WTC11 (cell line): Measurements from ENCODE around the gene ZCCHC2. TPM values are rescaled to one million over a fixed set of nuclear protein-coding genes. Genes with fewer than 3 reads are reported as not detected.

Experiments
- ATAC-seq: fragments of 200-7000 bp; cut with Tn5 transposase; 2 replicates; pipeline ENCODE4 v1.10.0; 2021; ENCODE audit warnings: mild to moderate bottlenecking, moderate library complexity
- CTCF ChIA-PET: fragments of 300-600 bp; sonication (Branson Sonifier 250); formaldehyde crosslinking; loops from one replicate; lab custom pipeline; 2021; ENCODE audit warnings: antibody characterized with exemption; lab: Charles Lee
- POLR2A ChIA-PET: fragments of 350-600 bp; sonication (Branson Sonifier 250); formaldehyde crosslinking; loops from one replicate; lab custom pipeline; 2021; ENCODE audit warnings: antibody characterized with exemption; lab: Charles Lee
- DNase-seq: peaks from one replicate; pipeline ENCODE4 v3.0.0; 2021; ENCODE audit warnings: low spot score
- H3K27ac Mint-ChIP-seq: 2 replicates; pipeline ENCODE4 v1.8.0; 2021; ENCODE audit warnings: mixed read lengths
- H3K27me3 Mint-ChIP-seq: 2 replicates; pipeline ENCODE4 v1.8.0; 2021; ENCODE audit warnings: low read depth, mild to moderate bottlenecking, moderate library complexity, mixed read lengths
- H3K36me3 Mint-ChIP-seq: 2 replicates; pipeline ENCODE4 v1.8.0; 2021; ENCODE audit warnings: mixed read lengths
- H3K4me1 Mint-ChIP-seq: 2 replicates; pipeline ENCODE4 v1.8.0; 2022; ENCODE audit warnings: mixed read lengths
- H3K4me3 Mint-ChIP-seq: 2 replicates; pipeline ENCODE4 v1.8.0; 2021; ENCODE audit warnings: mild to moderate bottlenecking, moderate library complexity, mixed read lengths
- H3K9me3 Mint-ChIP-seq: 2 replicates; pipeline ENCODE4 v1.8.0; 2021; ENCODE audit warnings: mixed read lengths
- ATF1 ChIP-seq: sonication (generic); formaldehyde crosslinking; IDR thresholded peaks from 2 replicates; pipeline ENCODE4 v1.8.1; 2023; ENCODE audit warnings: mild to moderate bottlenecking, moderate library complexity, missing genetic modification reagents
- ATF6 ChIP-seq: sonication (generic); formaldehyde crosslinking; IDR thresholded peaks from 2 replicates; pipeline ENCODE4 v1.8.1; 2023; ENCODE audit warnings: mild to moderate bottlenecking, missing genetic modification reagents
- E2F5 ChIP-seq: sonication (generic); formaldehyde crosslinking; IDR thresholded peaks from 2 replicates; pipeline ENCODE4 v1.8.1; 2022; ENCODE audit warnings: mild to moderate bottlenecking, moderate library complexity, missing genetic modification reagents
- GTF2I ChIP-seq: fragments of 250-450 bp; sonication (Bioruptor Pico); conservative IDR thresholded peaks from 2 replicates; pipeline ENCODE4 v1.4.0; 2021; ENCODE audit warnings: mild to moderate bottlenecking
- NR2C2 ChIP-seq: sonication (generic); formaldehyde crosslinking; IDR thresholded peaks from 2 replicates; pipeline ENCODE4 v1.8.0; 2022; ENCODE audit warnings: mild to moderate bottlenecking, missing genetic modification reagents
- OVOL2 ChIP-seq: fragments of 250-450 bp; sonication (Bioruptor Pico); IDR thresholded peaks from 2 replicates; pipeline ENCODE4 v1.9.0; 2021; ENCODE audit warnings: mild to moderate bottlenecking, borderline replicate concordance
- PREB ChIP-seq: sonication (generic); formaldehyde crosslinking; IDR thresholded peaks from 2 replicates; pipeline ENCODE4 v1.8.1; 2022; ENCODE audit warnings: mild to moderate bottlenecking, missing genetic modification reagents, moderate library complexity, borderline replicate concordance
- RORB ChIP-seq: fragments of 250-450 bp; sonication (Bioruptor Pico); IDR thresholded peaks from 2 replicates; pipeline ENCODE4 v1.9.0; 2021; ENCODE audit warnings: mild to moderate bottlenecking
- SMAD3 ChIP-seq: sonication (generic); formaldehyde crosslinking; IDR thresholded peaks from 2 replicates; pipeline ENCODE4 v1.8.0; 2022; ENCODE audit warnings: missing genetic modification reagents, mild to moderate bottlenecking, borderline replicate concordance
- SMAD4 ChIP-seq: sonication (generic); formaldehyde crosslinking; IDR thresholded peaks from 2 replicates; pipeline ENCODE4 v1.8.0; 2022; ENCODE audit warnings: mild to moderate bottlenecking, missing genetic modification reagents
- STAT6 ChIP-seq: sonication (generic); formaldehyde crosslinking; conservative IDR thresholded peaks from 2 replicates; pipeline ENCODE4 v1.8.1; 2023; ENCODE audit warnings: mild to moderate bottlenecking, low read depth, missing genetic modification reagents, moderate library complexity
- TCF7 ChIP-seq: sonication (generic); formaldehyde crosslinking; IDR thresholded peaks from 2 replicates; pipeline ENCODE4 v1.8.0; 2022; ENCODE audit warnings: mild to moderate bottlenecking, low read depth, missing genetic modification reagents, moderate library complexity
- TEAD1 ChIP-seq: sonication (generic); formaldehyde crosslinking; IDR thresholded peaks from 2 replicates; pipeline ENCODE4 v1.8.0; 2022; ENCODE audit warnings: mild to moderate bottlenecking, missing genetic modification reagents
- ZNF263 ChIP-seq: sonication (generic); formaldehyde crosslinking; IDR thresholded peaks from 2 replicates; pipeline ENCODE4 v1.8.1; 2022; ENCODE audit warnings: low read depth, mild to moderate bottlenecking, moderate library complexity, missing genetic modification reagents
- ZNF396 ChIP-seq: fragments of 250-450 bp; sonication (Bioruptor Pico); IDR thresholded peaks from 2 replicates; pipeline ENCODE4 v1.8.0; 2021; ENCODE audit warnings: mild to moderate bottlenecking, moderate library complexity, borderline replicate concordance
- ZNF671 ChIP-seq: fragments of 250-450 bp; sonication (Bioruptor Pico); IDR thresholded peaks from 2 replicates; pipeline ENCODE4 v1.8.0; 2021; ENCODE audit warnings: mild to moderate bottlenecking
- total RNA-seq: library from RNA; stranded (reverse); gene quantifications from 3 replicates; pipeline ENCODE4 v1.2.3, GENCODE V29; 2021
- TF ChIP-seq, protein P1 (sequence below): fragments of 250-450 bp; sonication (Bioruptor Pico); IDR thresholded peaks from 2 replicates; pipeline ENCODE4 v1.9.0; 2021; ENCODE audit warnings: moderate library complexity, mild to moderate bottlenecking, inconsistent platforms, borderline replicate concordance
- TF ChIP-seq, protein P2 (sequence below): fragments of 250-450 bp; sonication (Bioruptor Pico); IDR thresholded peaks from 2 replicates; pipeline ENCODE4 v1.9.0; 2021; ENCODE audit warnings: mild to moderate bottlenecking
- TF ChIP-seq, protein P3 (sequence below): sonication (generic); formaldehyde crosslinking; IDR thresholded peaks from 2 replicates; pipeline ENCODE4 v1.8.0; 2022; ENCODE audit warnings: mild to moderate bottlenecking, missing genetic modification reagents
- TF ChIP-seq, protein P4 (sequence below): sonication (generic); formaldehyde crosslinking; IDR thresholded peaks from 2 replicates; pipeline ENCODE4 v1.8.1; 2022; ENCODE audit warnings: low read depth, mild to moderate bottlenecking, moderate library complexity, missing genetic modification reagents, borderline replicate concordance
- TF ChIP-seq, protein P5 (sequence below): sonication (generic); formaldehyde crosslinking; IDR thresholded peaks from 2 replicates; pipeline ENCODE4 v1.8.1; 2022; ENCODE audit warnings: low read depth, missing genetic modification reagents, borderline replicate concordance

The ZCCHC2 gene
- total RNA-seq, 1 experiment from 2014 or later, result 18.8 TPM

DNA sequence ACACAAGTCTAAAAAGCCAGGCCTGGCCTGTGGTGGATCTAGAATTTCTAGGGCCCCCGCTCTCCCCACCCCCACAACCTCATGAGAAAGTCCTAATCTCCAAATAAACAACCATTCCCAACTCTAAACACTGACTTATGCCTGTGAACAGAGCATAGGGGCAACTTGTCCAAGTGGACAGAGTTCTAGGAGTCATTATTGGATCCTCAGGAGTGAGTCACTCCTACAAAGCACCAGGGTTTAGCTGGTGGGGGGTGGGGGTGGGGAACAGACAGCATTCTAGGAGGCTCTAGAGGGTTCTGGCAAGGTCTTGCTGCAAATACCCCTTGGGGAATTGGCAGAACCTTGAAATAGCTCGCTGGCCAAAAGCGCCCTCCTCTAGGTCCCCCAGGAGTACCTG lies 83.3 kb downstream of the ZCCHC2 start (continued):
- TF ChIP-seq, protein P1, sequence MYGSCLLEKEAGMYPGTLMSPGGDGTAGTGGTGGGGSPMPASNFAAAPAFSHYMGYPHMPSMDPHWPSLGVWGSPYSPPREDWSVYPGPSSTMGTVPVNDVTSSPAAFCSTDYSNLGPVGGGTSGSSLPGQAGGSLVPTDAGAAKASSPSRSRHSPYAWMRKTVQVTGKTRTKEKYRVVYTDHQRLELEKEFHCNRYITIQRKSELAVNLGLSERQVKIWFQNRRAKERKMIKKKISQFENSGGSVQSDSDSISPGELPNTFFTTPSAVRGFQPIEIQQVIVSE (CRISPR knock-in tag), result no peak
- TF ChIP-seq SMAD4 (CRISPR knock-in tag), result no peak

DNA sequence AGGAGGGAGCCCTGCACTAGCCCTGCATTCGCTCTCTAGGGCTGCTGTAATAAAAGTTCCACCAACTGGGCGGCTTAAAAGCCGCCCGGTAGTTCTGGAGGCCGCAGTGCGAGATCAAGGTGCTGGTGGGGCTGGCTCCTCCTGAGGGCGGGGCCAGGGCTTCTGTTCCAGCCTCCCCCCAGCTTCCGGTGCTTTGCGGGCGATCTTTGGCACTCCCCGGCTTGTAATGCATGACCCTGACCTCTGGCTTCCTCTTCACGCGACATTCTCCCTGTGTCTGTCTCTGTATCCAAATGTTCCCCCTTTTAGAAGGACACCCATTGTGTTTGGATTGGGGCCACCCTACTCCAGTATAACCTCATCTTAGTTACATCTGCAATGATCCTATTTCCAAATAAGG lies 84.5 kb downstream of the ZCCHC2 start:
- Mint-ChIP-seq H3K4me3 (no peak overlapping the region), H3K4me1 (peaks cover 34% of the 10 kb centered on the region), H3K27ac (no peak overlapping the region), H3K9me3 (peaks cover 9% of the 10 kb centered on the region; the same call in 1 of the 2 replicates), H3K27me3 (peaks cover 2% of the 10 kb centered on the region; the same call in 1 of the 2 replicates), H3K36me3 (no peaks in the 10 kb centered on the region)
- no peak for TF ChIP-seq ZNF396 (CRISPR knock-in tag)
- TF ChIP-seq ZNF263 (CRISPR knock-in tag), result no peak
- TF ChIP-seq OVOL2 (CRISPR knock-in tag), result no peak
- TF ChIP-seq, protein P2, sequence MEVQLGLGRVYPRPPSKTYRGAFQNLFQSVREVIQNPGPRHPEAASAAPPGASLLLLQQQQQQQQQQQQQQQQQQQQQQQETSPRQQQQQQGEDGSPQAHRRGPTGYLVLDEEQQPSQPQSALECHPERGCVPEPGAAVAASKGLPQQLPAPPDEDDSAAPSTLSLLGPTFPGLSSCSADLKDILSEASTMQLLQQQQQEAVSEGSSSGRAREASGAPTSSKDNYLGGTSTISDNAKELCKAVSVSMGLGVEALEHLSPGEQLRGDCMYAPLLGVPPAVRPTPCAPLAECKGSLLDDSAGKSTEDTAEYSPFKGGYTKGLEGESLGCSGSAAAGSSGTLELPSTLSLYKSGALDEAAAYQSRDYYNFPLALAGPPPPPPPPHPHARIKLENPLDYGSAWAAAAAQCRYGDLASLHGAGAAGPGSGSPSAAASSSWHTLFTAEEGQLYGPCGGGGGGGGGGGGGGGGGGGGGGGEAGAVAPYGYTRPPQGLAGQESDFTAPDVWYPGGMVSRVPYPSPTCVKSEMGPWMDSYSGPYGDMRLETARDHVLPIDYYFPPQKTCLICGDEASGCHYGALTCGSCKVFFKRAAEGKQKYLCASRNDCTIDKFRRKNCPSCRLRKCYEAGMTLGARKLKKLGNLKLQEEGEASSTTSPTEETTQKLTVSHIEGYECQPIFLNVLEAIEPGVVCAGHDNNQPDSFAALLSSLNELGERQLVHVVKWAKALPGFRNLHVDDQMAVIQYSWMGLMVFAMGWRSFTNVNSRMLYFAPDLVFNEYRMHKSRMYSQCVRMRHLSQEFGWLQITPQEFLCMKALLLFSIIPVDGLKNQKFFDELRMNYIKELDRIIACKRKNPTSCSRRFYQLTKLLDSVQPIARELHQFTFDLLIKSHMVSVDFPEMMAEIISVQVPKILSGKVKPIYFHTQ (CRISPR knock-in tag), result no peak
- no peak for TF ChIP-seq ATF1
- no peak for TF ChIP-seq GTF2I
- TF ChIP-seq SMAD3 (CRISPR knock-in tag), result no peak
- TF ChIP-seq TEAD1 (CRISPR knock-in tag), result no peak
- no peak for TF ChIP-seq E2F5 (CRISPR knock-in tag)
- TF ChIP-seq, protein P3, sequence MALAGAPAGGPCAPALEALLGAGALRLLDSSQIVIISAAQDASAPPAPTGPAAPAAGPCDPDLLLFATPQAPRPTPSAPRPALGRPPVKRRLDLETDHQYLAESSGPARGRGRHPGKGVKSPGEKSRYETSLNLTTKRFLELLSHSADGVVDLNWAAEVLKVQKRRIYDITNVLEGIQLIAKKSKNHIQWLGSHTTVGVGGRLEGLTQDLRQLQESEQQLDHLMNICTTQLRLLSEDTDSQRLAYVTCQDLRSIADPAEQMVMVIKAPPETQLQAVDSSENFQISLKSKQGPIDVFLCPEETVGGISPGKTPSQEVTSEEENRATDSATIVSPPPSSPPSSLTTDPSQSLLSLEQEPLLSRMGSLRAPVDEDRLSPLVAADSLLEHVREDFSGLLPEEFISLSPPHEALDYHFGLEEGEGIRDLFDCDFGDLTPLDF (CRISPR knock-in tag), result no peak
- no peak for TF ChIP-seq RORB (CRISPR knock-in tag)
- TF ChIP-seq PREB (CRISPR knock-in tag), result no peak
- TF ChIP-seq STAT6 (CRISPR knock-in tag), result no peak
- TF ChIP-seq, protein P4, sequence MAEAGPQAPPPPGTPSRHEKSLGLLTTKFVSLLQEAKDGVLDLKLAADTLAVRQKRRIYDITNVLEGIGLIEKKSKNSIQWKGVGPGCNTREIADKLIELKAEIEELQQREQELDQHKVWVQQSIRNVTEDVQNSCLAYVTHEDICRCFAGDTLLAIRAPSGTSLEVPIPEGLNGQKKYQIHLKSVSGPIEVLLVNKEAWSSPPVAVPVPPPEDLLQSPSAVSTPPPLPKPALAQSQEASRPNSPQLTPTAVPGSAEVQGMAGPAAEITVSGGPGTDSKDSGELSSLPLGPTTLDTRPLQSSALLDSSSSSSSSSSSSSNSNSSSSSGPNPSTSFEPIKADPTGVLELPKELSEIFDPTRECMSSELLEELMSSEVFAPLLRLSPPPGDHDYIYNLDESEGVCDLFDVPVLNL (CRISPR knock-in tag), result no peak
- no peak for TF ChIP-seq NR2C2 (CRISPR knock-in tag)
- no peak for TF ChIP-seq ZNF671
- no peak for TF ChIP-seq TCF7 (CRISPR knock-in tag)
- TF ChIP-seq, protein P5, sequence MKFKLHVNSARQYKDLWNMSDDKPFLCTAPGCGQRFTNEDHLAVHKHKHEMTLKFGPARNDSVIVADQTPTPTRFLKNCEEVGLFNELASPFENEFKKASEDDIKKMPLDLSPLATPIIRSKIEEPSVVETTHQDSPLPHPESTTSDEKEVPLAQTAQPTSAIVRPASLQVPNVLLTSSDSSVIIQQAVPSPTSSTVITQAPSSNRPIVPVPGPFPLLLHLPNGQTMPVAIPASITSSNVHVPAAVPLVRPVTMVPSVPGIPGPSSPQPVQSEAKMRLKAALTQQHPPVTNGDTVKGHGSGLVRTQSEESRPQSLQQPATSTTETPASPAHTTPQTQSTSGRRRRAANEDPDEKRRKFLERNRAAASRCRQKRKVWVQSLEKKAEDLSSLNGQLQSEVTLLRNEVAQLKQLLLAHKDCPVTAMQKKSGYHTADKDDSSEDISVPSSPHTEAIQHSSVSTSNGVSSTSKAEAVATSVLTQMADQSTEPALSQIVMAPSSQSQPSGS (CRISPR knock-in tag), result no peak
- no peak for TF ChIP-seq ATF6
- ATAC-seq, result no peak
- ChIA-PET CTCF (interaction anchor here (1.0 kb wide), 1 partner anchor 21 kb away, joined by 4 read pairs; no protein-coding TSS in a partner anchor), POLR2A (no interaction called here)
- no peak for DNase-seq
